Measurements from ENCODE around the gene TAGLN2. TPM values are rescaled to one million over a fixed set of nuclear protein-coding genes. Genes with fewer than 3 reads are reported as not detected.

The TAGLN2 gene
- polyA plus RNA-seq, 3 donors, result 658 to 1,259 (median 918) TPM

DNA sequence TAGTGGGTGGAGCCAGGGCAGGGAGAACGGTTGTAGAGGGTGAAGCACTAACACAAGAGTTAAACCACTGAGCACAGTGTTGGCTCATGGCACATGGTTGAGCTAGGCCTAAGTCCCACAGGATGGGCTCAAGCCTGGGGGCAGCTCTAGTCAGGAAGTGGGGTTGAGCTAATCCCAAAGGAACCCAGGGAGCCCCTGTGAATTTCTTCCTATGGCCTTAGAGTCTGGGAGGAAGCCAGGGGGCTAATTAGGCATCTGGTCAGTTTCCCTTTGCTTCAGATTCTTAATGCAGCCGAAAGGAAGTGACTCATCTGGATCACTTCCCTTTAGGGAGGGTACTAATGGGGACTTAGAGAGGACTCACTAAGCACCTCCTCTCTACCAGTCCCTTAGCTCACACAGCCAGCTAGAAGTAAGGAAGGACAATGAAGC is 35.5 kb downstream of the TAGLN2 start:
- Histone ChIP-seq H3K9me3 (replicated peaks in 1 of 2; ENCODE audit: control insufficient read depth in 1 of 2, insufficient read depth in 1 of 2, low read length in 2 of 2) (no peaks in the 10 kb centered on the region), H3K4me1 (ENCODE audit: control insufficient read depth in 1 of 2, insufficient read depth in 2 of 2, low read length in 2 of 2) (peaks cover 48 to 52% of the 10 kb centered on the region in 2 donors), H3K9ac (ENCODE audit: insufficient read depth, low read length, poor library complexity, severe bottlenecking) (peak overlapping the region; percentile 10), H3K4me2 (replicated peaks; ENCODE audit: extremely low read depth, low read length, poor library complexity, severe bottlenecking) (peak overlapping the region; percentile 66), H3K27me3 (ENCODE audit: control insufficient read depth in 2 of 2, insufficient read depth in 2 of 2, low read length in 2 of 2) (no peaks in the 10 kb centered on the region), H3K27ac (ENCODE audit: low read depth in 1 of 2, low read length in 2 of 2) (peak overlapping the region; percentile 70 to 84), H4K20me1 (ENCODE audit: insufficient read depth, low read length) (no peaks in the 10 kb centered on the region), H3K36me3 (replicated peaks in 1 of 2; ENCODE audit: control insufficient read depth in 1 of 2, insufficient read depth in 2 of 2, low read length in 2 of 2) (no peaks in the 10 kb centered on the region), H3K79me2 (ENCODE audit: insufficient read depth, low read length) (no peaks in the 10 kb centered on the region), H2AFZ (ENCODE audit: insufficient read depth, low read depth, low read length, poor library complexity, severe bottlenecking) (no peak overlapping the region), H3K4me3 (replicated peaks in 1 of 3; ENCODE audit: low read depth in 2 of 3, low read length in 3 of 3) (peak overlapping the region in 1 of 3 experiments; percentile 60)
- peak; percentile 85 to 97 (median 95) for DNase-seq
- peaks cover 0 to 2% (median 0%) of the 10 kb centered on the region in 7 donors for H3K9me3 Mint-ChIP-seq
- 8% methylated on average over 1 of the region's 2 CpGs for WGBS (ENCODE audit: insufficient coverage)
- peaks cover 0 to 3% of the 10 kb centered on the region in 2 donors for H3K36me3 Mint-ChIP-seq
- TF ChIP-seq, protein P1, sequence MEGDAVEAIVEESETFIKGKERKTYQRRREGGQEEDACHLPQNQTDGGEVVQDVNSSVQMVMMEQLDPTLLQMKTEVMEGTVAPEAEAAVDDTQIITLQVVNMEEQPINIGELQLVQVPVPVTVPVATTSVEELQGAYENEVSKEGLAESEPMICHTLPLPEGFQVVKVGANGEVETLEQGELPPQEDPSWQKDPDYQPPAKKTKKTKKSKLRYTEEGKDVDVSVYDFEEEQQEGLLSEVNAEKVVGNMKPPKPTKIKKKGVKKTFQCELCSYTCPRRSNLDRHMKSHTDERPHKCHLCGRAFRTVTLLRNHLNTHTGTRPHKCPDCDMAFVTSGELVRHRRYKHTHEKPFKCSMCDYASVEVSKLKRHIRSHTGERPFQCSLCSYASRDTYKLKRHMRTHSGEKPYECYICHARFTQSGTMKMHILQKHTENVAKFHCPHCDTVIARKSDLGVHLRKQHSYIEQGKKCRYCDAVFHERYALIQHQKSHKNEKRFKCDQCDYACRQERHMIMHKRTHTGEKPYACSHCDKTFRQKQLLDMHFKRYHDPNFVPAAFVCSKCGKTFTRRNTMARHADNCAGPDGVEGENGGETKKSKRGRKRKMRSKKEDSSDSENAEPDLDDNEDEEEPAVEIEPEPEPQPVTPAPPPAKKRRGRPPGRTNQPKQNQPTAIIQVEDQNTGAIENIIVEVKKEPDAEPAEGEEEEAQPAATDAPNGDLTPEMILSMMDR (IDR thresholded peaks at IDR 0.05), result no peak
- H3K4me3 Mint-ChIP-seq, result peak overlapping the region; percentile 31 to 43
- H3K27me3 Mint-ChIP-seq (ENCODE audit: low read depth in 3 of 3), result peaks cover 0 to 3% (median 0%) of the 10 kb centered on the region in 3 donors
- H3K4me1 Mint-ChIP-seq, result peaks cover 51% of the 10 kb centered on the region
- intact Hi-C loops (cut with micrococcal nuclease), result loop anchor here (2.0 to 5.0 kb wide), 6 partner anchors 37 to 728 kb away; partner anchors contain the start of genes DUSP23 (in 2 of the 2) and TAGLN2 (in 1 of the 2)
- peak overlapping the region; percentile 87 to 96 (median 91) for H3K27ac Mint-ChIP-seq

- peaks cover 48 to 52% of the 10 kb centered on the region in 2 donors for H3K4me1 ChIP-seq (ENCODE audit: control insufficient read depth in 1 of 2, insufficient read depth in 2 of 2, low read length in 2 of 2)
- H3K79me2 ChIP-seq (ENCODE audit: insufficient read depth, low read length), result no peaks in the 10 kb centered on the region
- intact Hi-C loops (cut with micrococcal nuclease), result no loop called here
- no peaks in the 10 kb centered on the region for H3K27me3 ChIP-seq (ENCODE audit: control insufficient read depth in 2 of 2, insufficient read depth in 2 of 2, low read length in 2 of 2)
- H3K9ac ChIP-seq (ENCODE audit: insufficient read depth, low read length, poor library complexity, severe bottlenecking), result peak overlapping the region; percentile 10
- WGBS (ENCODE audit: insufficient coverage), result 75% methylated on average over 2 of the region's 4 CpGs
- H2AFZ ChIP-seq (ENCODE audit: insufficient read depth, low read depth, low read length, poor library complexity, severe bottlenecking), result no peak overlapping the region
- Mint-ChIP-seq H3K4me3 (peak overlapping the region in 1 of 2 donors; percentile 31), H3K27me3 (ENCODE audit: low read depth in 3 of 3) (peaks cover 0 to 4% (median 3%) of the 10 kb centered on the region in 3 donors), H3K4me1 (peaks cover 51% of the 10 kb centered on the region), H3K27ac (peak overlapping the region; percentile 87 to 96 (median 91)), H3K9me3 (peaks cover 0 to 2% (median 0%) of the 10 kb centered on the region in 7 donors), H3K36me3 (peaks cover 0 to 3% of the 10 kb centered on the region in 2 donors)
- no peaks in the 10 kb centered on the region for H3K9me3 ChIP-seq (replicated peaks in 1 of 2; ENCODE audit: control insufficient read depth in 1 of 2, insufficient read depth in 1 of 2, low read length in 2 of 2)
- peak overlapping the region; percentile 66 for H3K4me2 ChIP-seq (replicated peaks; ENCODE audit: extremely low read depth, low read length, poor library complexity, severe bottlenecking)
- no peaks in the 10 kb centered on the region for H3K36me3 ChIP-seq (replicated peaks in 1 of 2; ENCODE audit: control insufficient read depth in 1 of 2, insufficient read depth in 2 of 2, low read length in 2 of 2)
- TF ChIP-seq, protein P1 (IDR thresholded peaks at IDR 0.05), result no peak
- DNase-seq, result peak in 1 of 3 donors; percentile 21
- H4K20me1 ChIP-seq (ENCODE audit: insufficient read depth, low read length), result no peaks in the 10 kb centered on the region
- peak overlapping the region in 1 of 3 experiments; percentile 60 for H3K4me3 ChIP-seq (replicated peaks in 1 of 3; ENCODE audit: low read depth in 2 of 3, low read length in 3 of 3)
- H3K27ac ChIP-seq (ENCODE audit: low read depth in 1 of 2, low read length in 2 of 2), result peak overlapping the region; percentile 70 to 84
Measured at GRCh38 chr1:159889202-159889601, 36.1 kb downstream of the TAGLN2 start.

All from CD14-positive monocyte (primary cell).